Measurements from ENCODE around the gene PRKD2. TPM values are rescaled to one million over a fixed set of nuclear protein-coding genes. Genes with fewer than 3 reads are reported as not detected.

Gene PRKD2
- total RNA-seq, 1 donor from 2014 or later: 58.9 TPM

DNA sequence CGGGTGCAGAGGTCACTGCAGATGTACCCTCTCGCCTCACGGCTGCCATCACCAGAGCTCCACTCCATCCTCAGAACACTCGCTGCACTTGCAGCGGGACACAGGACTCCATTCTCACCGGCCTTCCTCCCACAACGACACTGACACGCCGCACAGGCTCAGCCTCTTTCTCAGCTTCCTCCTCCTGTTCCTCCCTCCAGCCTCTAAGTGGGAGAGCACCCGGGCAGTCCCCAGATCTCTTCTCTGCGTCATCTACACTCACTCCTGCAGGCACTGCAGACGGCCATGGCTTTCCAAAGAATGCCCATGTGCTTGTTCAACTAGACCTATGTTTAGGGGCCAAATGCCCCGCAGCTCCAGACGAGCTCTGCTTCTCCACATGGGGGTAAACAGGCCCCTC, 14.7 kb upstream of the PRKD2 start:
- Histone ChIP-seq H3K27ac (no peak overlapping the region), H3K9me3 (no peaks in the 10 kb centered on the region), H3K36me3 (peaks cover 85% of the 10 kb centered on the region), H3K4me1 (peaks cover 35% of the 10 kb centered on the region), H3K27me3 (no peaks in the 10 kb centered on the region), H3K4me3 (no peak overlapping the region)
- intact Hi-C loops (cut with DNase I): no loop called here
- ATAC-seq: peak; percentile 37
- TF ChIP-seq, protein P1, sequence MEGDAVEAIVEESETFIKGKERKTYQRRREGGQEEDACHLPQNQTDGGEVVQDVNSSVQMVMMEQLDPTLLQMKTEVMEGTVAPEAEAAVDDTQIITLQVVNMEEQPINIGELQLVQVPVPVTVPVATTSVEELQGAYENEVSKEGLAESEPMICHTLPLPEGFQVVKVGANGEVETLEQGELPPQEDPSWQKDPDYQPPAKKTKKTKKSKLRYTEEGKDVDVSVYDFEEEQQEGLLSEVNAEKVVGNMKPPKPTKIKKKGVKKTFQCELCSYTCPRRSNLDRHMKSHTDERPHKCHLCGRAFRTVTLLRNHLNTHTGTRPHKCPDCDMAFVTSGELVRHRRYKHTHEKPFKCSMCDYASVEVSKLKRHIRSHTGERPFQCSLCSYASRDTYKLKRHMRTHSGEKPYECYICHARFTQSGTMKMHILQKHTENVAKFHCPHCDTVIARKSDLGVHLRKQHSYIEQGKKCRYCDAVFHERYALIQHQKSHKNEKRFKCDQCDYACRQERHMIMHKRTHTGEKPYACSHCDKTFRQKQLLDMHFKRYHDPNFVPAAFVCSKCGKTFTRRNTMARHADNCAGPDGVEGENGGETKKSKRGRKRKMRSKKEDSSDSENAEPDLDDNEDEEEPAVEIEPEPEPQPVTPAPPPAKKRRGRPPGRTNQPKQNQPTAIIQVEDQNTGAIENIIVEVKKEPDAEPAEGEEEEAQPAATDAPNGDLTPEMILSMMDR (IDR thresholded peaks at IDR 0.05): no peak
- peak; percentile 67 for DNase-seq

DNA sequence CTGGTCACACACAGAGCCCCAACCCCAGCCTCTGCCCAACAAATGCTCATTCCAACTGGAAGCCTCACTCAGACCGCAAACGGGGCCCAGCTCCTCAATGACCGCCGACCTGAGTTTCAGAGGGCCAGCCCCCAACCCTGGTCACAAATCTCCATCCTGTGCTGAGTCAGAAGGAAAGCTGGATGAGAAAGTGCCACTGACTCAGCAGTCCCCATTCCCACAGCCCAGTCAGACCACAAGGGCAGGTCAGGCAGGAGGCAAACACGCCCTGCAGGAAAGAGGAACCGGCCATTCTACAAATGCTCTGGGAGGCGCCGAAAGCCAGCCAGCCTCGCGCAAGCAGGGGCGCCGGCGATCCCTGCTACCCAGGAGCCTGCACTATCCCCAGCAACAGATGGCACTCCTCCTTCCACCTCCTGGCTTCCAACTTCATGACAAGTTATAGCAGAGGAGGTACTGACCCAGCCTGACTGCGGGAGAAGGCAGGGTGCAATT, 14.1 kb upstream of the PRKD2 start:
- Histone ChIP-seq H3K36me3 (peaks cover 85% of the 10 kb centered on the region), H3K27ac (no peak overlapping the region), H3K27me3 (no peaks in the 10 kb centered on the region), H3K4me1 (peaks cover 32% of the 10 kb centered on the region), H3K9me3 (no peaks in the 10 kb centered on the region), H3K4me3 (no peak overlapping the region)
- TF ChIP-seq, protein P1 (IDR thresholded peaks at IDR 0.05): no peak
- ATAC-seq (peak; percentile 60), DNase-seq (peak; percentile 71)
- intact Hi-C loops (cut with DNase I): no loop called here

DNA sequence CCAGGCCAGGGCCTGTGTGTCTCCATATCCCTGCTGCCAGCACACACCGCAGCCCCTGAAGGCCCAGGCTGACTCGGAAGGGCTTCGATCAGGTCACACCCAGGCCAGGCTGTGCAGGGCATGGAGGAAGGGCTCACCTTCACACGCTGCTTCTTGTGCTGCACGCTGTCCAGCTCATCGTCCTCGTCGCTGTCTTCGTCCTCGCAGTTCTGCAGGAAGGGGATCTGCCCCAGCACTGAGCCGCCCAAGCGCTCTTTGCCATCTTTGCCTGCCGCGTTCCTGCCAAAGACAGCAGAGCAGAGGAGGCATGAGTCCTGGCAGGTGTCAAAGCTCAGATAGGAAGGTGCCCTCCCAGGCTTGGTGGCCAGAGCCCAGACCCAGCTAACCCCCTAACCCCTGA, 13.7 kb upstream of the PRKD2 start:
- TF ChIP-seq, protein P1 (IDR thresholded peaks at IDR 0.05): no peak
- Histone ChIP-seq H3K27me3 (no peaks in the 10 kb centered on the region), H3K4me1 (peaks cover 29% of the 10 kb centered on the region), H3K27ac (no peak overlapping the region), H3K4me3 (no peak overlapping the region), H3K36me3 (peaks cover 85% of the 10 kb centered on the region), H3K9me3 (no peaks in the 10 kb centered on the region)
- intact Hi-C loops (cut with DNase I): no loop called here
- peak; percentile 62 for DNase-seq
- ATAC-seq: no peak

DNA sequence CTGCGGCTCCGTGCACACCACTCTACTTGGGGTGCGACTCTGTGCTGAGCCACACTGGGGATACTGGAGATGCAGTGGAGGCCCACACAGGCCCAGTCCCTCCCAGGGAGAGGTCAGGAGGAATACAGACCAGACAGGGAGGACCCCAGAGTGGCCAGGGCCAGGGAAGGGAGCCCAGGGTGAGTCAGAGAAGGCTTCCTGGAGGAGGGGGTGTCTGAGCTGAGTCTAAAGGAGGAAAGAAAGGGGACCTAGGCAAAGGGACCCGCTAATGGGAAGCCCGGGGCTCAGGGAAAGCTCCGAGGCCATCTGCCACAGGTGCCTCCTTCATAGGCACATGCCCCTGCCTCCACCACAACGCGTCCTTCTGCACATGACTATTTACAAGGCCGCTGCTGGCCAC, 13.3 kb upstream of the PRKD2 start:
- TF ChIP-seq, protein P1 (IDR thresholded peaks at IDR 0.05): no peak
- no peak overlapping the region for H3K27ac ChIP-seq
- no peaks in the 10 kb centered on the region for H3K9me3 ChIP-seq
- no peak overlapping the region for H3K4me3 ChIP-seq
- H3K36me3 ChIP-seq: peaks cover 85% of the 10 kb centered on the region
- H3K4me1 ChIP-seq: peaks cover 29% of the 10 kb centered on the region
- no peaks in the 10 kb centered on the region for H3K27me3 ChIP-seq
- intact Hi-C loops (cut with DNase I): no loop called here
- ATAC-seq: no peak
- no peak for DNase-seq

DNA sequence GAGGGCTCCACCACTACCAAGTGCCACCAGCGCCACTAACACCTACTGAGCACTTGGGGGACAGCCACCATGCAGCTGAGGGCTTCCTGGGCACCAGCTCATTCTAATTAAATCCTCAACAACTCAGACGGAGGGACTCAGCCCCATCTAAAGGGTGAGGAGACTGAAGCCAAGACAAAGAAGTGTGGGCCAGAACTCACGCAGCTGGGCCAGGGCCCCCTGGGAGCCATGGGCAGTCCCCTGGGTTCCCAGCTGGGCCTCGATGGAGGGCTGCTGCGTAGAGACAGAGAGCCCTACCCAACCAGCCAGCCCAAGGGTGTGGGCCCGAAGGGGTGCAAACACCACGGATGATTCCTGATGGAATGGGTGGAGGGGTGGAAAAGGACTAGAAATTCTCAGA, 12.8 kb upstream of the PRKD2 start:
- Histone ChIP-seq H3K4me1 (peaks cover 25% of the 10 kb centered on the region), H3K27ac (no peak overlapping the region), H3K4me3 (no peak overlapping the region), H3K27me3 (no peaks in the 10 kb centered on the region), H3K36me3 (peaks cover 86% of the 10 kb centered on the region), H3K9me3 (no peaks in the 10 kb centered on the region)
- DNase-seq (no peak), ATAC-seq (no peak)
- intact Hi-C loops (cut with DNase I): no loop called here
- TF ChIP-seq, protein P1 (IDR thresholded peaks at IDR 0.05): no peak

Measured in upper lobe of right lung (tissue), 1 donor.